Left ventricle myocardium inferior (tissue), 1 donor: ENCODE results near the gene KLHL12. TPM values are rescaled to one million over a fixed set of nuclear protein-coding genes. Genes with fewer than 3 reads are reported as not detected.

Experiments used
- DNase-seq: peaks from one replicate; pipeline ENCODE4 v3.0.0-alpha.2; 2020
- H3K27ac ChIP-seq: fragments of 200-600 bp; replicated peaks from 2 replicates; pipeline ENCODE4 v1.8.0; 2021
- H3K27me3 ChIP-seq: fragments of 200-600 bp; 2 replicates; pipeline ENCODE4 v1.8.0; 2021; ENCODE audit warnings: low read depth
- H3K36me3 ChIP-seq: fragments of 200-600 bp; 2 replicates; pipeline ENCODE4 v1.8.0; 2021
- H3K4me1 ChIP-seq: fragments of 200-600 bp; 2 replicates; pipeline ENCODE4 v1.8.0; 2021
- H3K4me3 ChIP-seq: fragments of 200-600 bp; 2 replicates; pipeline ENCODE4 v1.8.0; 2021; ENCODE audit warnings: mild to moderate bottlenecking, moderate library complexity
- H3K9me3 ChIP-seq: fragments of 200-600 bp; replicated peaks from 2 replicates; pipeline ENCODE4 v1.8.0; 2021
- CTCF ChIP-seq: fragments of 200-600 bp; IDR thresholded peaks from 2 replicates; pipeline ENCODE4 v1.8.0; 2021; ENCODE audit warnings: antibody characterized with exemption, mild to moderate bottlenecking, borderline replicate concordance
- intact Hi-C: fragments of 100-400 bp; cut with micrococcal nuclease; formaldehyde crosslinking; loops from one replicate; pipeline ENCODE4 v1.11.0; 2022
- total RNA-seq: library from RNA; stranded (reverse); fragmentation: NEBNext Ultra II Directional; extraction: Animal tissue kit (Norgen Biotek cat#: 25700); gene quantifications from one replicate; pipeline ENCODE4 v1.2.1, GENCODE V29; 2021
- donor health status: DM: no; HTN: yes; CAD: no; lungs with severe emphysema.

KLHL12 gene
- total RNA-seq, 1 donor from 2014 or later, result 22.7 TPM

- peak overlapping the region; percentile 97 for H3K27ac ChIP-seq
- H3K9me3 ChIP-seq, result no peaks in the 10 kb centered on the region
- peak overlapping the region; percentile 99 for H3K4me3 ChIP-seq
- H3K36me3 ChIP-seq, result peaks cover 13% of the 10 kb centered on the region
- no peak for TF ChIP-seq CTCF
- DNase-seq, result no peak
- peaks cover 51% of the 10 kb centered on the region for H3K4me1 ChIP-seq
- H3K27me3 ChIP-seq, result no peaks in the 10 kb centered on the region
- intact Hi-C loops, result no loop called here
Measured at GRCh38 chr1:202968351-202968750, 41.3 kb upstream of the KLHL12 start.

GRCh38 chr1:202967684-202968281, 40.7 kb upstream of the KLHL12 start:
- intact Hi-C loops, result no loop called here
- Histone ChIP-seq H3K9me3 (no peaks in the 10 kb centered on the region), H3K27me3 (no peaks in the 10 kb centered on the region), H3K27ac (peak overlapping the region; percentile 97), H3K36me3 (peaks cover 18% of the 10 kb centered on the region), H3K4me3 (peak overlapping the region; percentile 99), H3K4me1 (peaks cover 55% of the 10 kb centered on the region)
- TF ChIP-seq CTCF, result no peak
- no peak for DNase-seq

DNA sequence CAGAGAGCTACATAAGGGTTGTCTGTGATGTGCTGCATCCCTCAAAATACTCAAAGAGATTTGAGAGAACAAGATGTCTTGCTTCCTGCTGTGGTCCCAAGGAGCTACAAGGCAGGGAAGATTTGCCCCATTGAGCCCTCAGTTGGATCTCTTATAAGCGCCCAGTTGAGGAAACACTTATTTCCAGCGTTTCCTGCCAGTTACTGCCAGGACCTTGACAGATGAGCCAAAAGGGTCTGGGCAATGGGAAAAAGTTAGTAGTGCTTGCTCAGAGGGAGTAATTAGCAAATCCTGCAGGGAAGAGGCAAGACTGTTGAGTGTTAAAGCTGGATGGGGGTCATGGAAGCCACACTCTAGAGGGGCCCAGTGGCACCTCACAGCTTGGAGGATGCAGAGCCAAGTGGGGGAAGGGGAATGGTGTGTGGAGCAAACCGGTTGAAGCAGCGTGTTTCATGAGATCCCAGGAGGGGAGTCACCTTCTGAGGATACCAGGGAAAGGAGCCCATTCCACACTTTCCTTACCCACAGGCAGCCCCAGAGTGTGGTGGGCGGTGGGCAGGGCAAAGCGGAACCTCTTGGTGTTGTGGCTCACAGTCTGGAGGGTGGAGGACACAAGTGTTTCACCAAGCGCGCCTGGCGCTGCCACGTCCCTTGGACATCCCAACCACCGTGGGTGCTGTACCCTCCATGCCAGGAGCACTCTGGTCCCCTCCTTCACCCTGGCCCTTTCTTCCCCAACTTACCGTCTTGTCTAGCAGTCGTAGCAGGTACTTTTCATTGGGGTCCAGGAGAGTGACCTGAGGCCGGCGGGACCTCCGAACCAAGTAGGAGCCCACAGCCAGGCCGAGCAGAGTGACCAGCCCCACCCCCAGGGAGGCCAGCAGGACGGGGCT, 39.2 kb upstream of the KLHL12 start:
- Histone ChIP-seq H3K9me3 (no peaks in the 10 kb centered on the region), H3K36me3 (peaks cover 34% of the 10 kb centered on the region), H3K27ac (peak overlapping the region; percentile 97), H3K4me3 (peak overlapping the region; percentile 99), H3K27me3 (no peaks in the 10 kb centered on the region), H3K4me1 (peaks cover 67% of the 10 kb centered on the region)
- TF ChIP-seq CTCF, result no peak
- intact Hi-C loops, result no loop called here
- DNase-seq, result no peak

GRCh38 chr1:202965422-202965821, 38.4 kb upstream of the KLHL12 start:
- peaks cover 71% of the 10 kb centered on the region for H3K4me1 ChIP-seq
- no peak for TF ChIP-seq CTCF
- intact Hi-C loops, result no loop called here

GRCh38 chr1:202964791-202965410, 37.9 kb upstream of the KLHL12 start:
- peak overlapping the region; percentile 97 for H3K27ac ChIP-seq
- peaks cover 35% of the 10 kb centered on the region for H3K36me3 ChIP-seq
- no peak for TF ChIP-seq CTCF
- no peaks in the 10 kb centered on the region for H3K27me3 ChIP-seq
- intact Hi-C loops, result no loop called here
- peak overlapping the region; percentile 99 for H3K4me3 ChIP-seq
- H3K4me1 ChIP-seq, result peaks cover 71% of the 10 kb centered on the region
- H3K9me3 ChIP-seq, result no peaks in the 10 kb centered on the region
- peak; percentile 36 for DNase-seq

More at GRCh38 chr1:202965422-202965821, 38.4 kb upstream of the KLHL12 start:
- peak overlapping the region; percentile 99 for H3K4me3 ChIP-seq
- no peak for DNase-seq
- no peaks in the 10 kb centered on the region for H3K9me3 ChIP-seq
- H3K27me3 ChIP-seq, result no peaks in the 10 kb centered on the region
- peaks cover 35% of the 10 kb centered on the region for H3K36me3 ChIP-seq
- peak overlapping the region; percentile 97 for H3K27ac ChIP-seq
